WTC11 (cell line): ENCODE measurements around the gene SDR42E2. TPM values are rescaled to one million over a fixed set of nuclear protein-coding genes. Genes with fewer than 3 reads are reported as not detected.

Source experiments
- ATAC-seq: fragments of 200-7000 bp; cut with Tn5 transposase; 2 replicates; pipeline ENCODE4 v1.10.0; 2021; ENCODE audit warnings: mild to moderate bottlenecking, moderate library complexity
- CTCF ChIA-PET: fragments of 300-600 bp; sonication (Branson Sonifier 250); formaldehyde crosslinking; loops from one replicate; lab custom pipeline; 2021; ENCODE audit warnings: antibody characterized with exemption; lab: Charles Lee
- POLR2A ChIA-PET: fragments of 350-600 bp; sonication (Branson Sonifier 250); formaldehyde crosslinking; loops from one replicate; lab custom pipeline; 2021; ENCODE audit warnings: antibody characterized with exemption; lab: Charles Lee
- DNase-seq: peaks from one replicate; pipeline ENCODE4 v3.0.0; 2021; ENCODE audit warnings: low spot score
- H3K27ac Mint-ChIP-seq: 2 replicates; pipeline ENCODE4 v1.8.0; 2021; ENCODE audit warnings: mixed read lengths
- H3K27me3 Mint-ChIP-seq: 2 replicates; pipeline ENCODE4 v1.8.0; 2021; ENCODE audit warnings: low read depth, mild to moderate bottlenecking, moderate library complexity, mixed read lengths
- H3K36me3 Mint-ChIP-seq: 2 replicates; pipeline ENCODE4 v1.8.0; 2021; ENCODE audit warnings: mixed read lengths
- H3K4me1 Mint-ChIP-seq: 2 replicates; pipeline ENCODE4 v1.8.0; 2022; ENCODE audit warnings: mixed read lengths
- H3K4me3 Mint-ChIP-seq: 2 replicates; pipeline ENCODE4 v1.8.0; 2021; ENCODE audit warnings: mild to moderate bottlenecking, moderate library complexity, mixed read lengths
- H3K9me3 Mint-ChIP-seq: 2 replicates; pipeline ENCODE4 v1.8.0; 2021; ENCODE audit warnings: mixed read lengths
- CREM ChIP-seq: sonication (generic); formaldehyde crosslinking; IDR thresholded peaks from 2 replicates; pipeline ENCODE4 v1.8.1; 2022; ENCODE audit warnings: mild to moderate bottlenecking, missing genetic modification reagents, moderate library complexity
- ELF4 ChIP-seq: sonication (generic); formaldehyde crosslinking; IDR thresholded peaks from 2 replicates; pipeline ENCODE4 v1.8.1; 2022; ENCODE audit warnings: low read depth, mild to moderate bottlenecking, moderate library complexity, missing genetic modification reagents
- FOXJ3 ChIP-seq: sonication (generic); formaldehyde crosslinking; IDR thresholded peaks from 2 replicates; pipeline ENCODE4 v1.9.0; 2021; ENCODE audit warnings: missing genetic modification reagents, mild to moderate bottlenecking, borderline replicate concordance
- JAZF1 ChIP-seq: fragments of 250-450 bp; sonication (Bioruptor Pico); IDR thresholded peaks from 2 replicates; pipeline ENCODE4 v1.9.0; 2021; ENCODE audit warnings: moderate library complexity, mild to moderate bottlenecking, inconsistent platforms
- NR1H2 ChIP-seq: sonication (generic); formaldehyde crosslinking; IDR thresholded peaks from 2 replicates; pipeline ENCODE4 v1.9.0; 2021; ENCODE audit warnings: mild to moderate bottlenecking, moderate library complexity, missing genetic modification reagents
- PRRX2 ChIP-seq: fragments of 250-450 bp; sonication (Bioruptor Pico); IDR thresholded peaks from 2 replicates; pipeline ENCODE4 v1.8.0; 2021; ENCODE audit warnings: mild to moderate bottlenecking
- RELA ChIP-seq: sonication (generic); formaldehyde crosslinking; IDR thresholded peaks from 2 replicates; pipeline ENCODE4 v1.8.1; 2022; ENCODE audit warnings: missing genetic modification reagents, mild to moderate bottlenecking, borderline replicate concordance
- SMAD4 ChIP-seq: sonication (generic); formaldehyde crosslinking; IDR thresholded peaks from 2 replicates; pipeline ENCODE4 v1.8.0; 2022; ENCODE audit warnings: mild to moderate bottlenecking, missing genetic modification reagents
- SP1 ChIP-seq: sonication (generic); formaldehyde crosslinking; conservative IDR thresholded peaks from 2 replicates; pipeline ENCODE4 v1.8.1; 2022; ENCODE audit warnings: missing genetic modification reagents
- ZNF317 ChIP-seq: sonication (generic); formaldehyde crosslinking; IDR thresholded peaks from 2 replicates; pipeline ENCODE4 v1.8.1; 2023; ENCODE audit warnings: low read depth, mild to moderate bottlenecking, moderate library complexity, missing genetic modification reagents, borderline replicate concordance
- ZNF423 ChIP-seq: fragments of 250-450 bp; sonication (Bioruptor Pico); IDR thresholded peaks from 2 replicates; pipeline ENCODE4 v2.1.2; 2022; ENCODE audit warnings: mild to moderate bottlenecking, moderate library complexity
- total RNA-seq: library from RNA; stranded (reverse); gene quantifications from 3 replicates; pipeline ENCODE4 v1.2.3, GENCODE V29; 2021
- TF ChIP-seq, protein P1 (sequence below): sonication (generic); formaldehyde crosslinking; IDR thresholded peaks from 2 replicates; pipeline ENCODE4 v1.8.0; 2023; ENCODE audit warnings: mild to moderate bottlenecking, missing genetic modification reagents
- TF ChIP-seq, protein P2 (sequence below): sonication (generic); formaldehyde crosslinking; IDR thresholded peaks from 2 replicates; pipeline ENCODE4 v1.8.0; 2022; ENCODE audit warnings: mild to moderate bottlenecking, missing genetic modification reagents
- TF ChIP-seq, protein P3 (sequence below): sonication (generic); formaldehyde crosslinking; IDR thresholded peaks from 2 replicates; pipeline ENCODE4 v1.8.0; 2022; ENCODE audit warnings: missing genetic modification reagents
- TF ChIP-seq, protein P4 (sequence below): fragments of 250-450 bp; sonication (Bioruptor Pico); IDR thresholded peaks from 2 replicates; pipeline ENCODE4 v1.9.0; 2021; ENCODE audit warnings: mild to moderate bottlenecking, borderline replicate concordance
- TF ChIP-seq, protein P5 (sequence below): fragments of 200-600 bp; IDR thresholded peaks from 2 replicates; pipeline ENCODE4 v1.8.0; 2022; ENCODE audit warnings: antibody characterized with exemption

The SDR42E2 gene
- total RNA-seq, 1 experiment from 2014 or later, result 0.13 TPM

DNA sequence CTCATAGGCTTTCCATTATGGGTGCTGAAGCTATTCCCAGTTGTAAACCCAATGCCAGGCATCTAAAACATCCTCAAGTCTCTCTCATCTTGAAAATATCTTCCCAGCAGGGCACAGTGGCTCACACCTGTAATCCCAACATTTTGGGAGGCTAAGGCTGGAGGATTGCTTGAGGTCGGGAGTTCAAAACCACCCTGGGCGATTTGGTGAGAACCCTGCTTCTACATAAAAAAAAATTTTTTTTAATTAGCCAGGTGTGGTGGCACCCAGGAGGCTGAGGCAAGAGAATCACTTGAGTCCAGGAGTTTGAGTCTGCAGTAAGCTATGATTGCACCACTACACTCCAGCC, 30.7 kb downstream of the SDR42E2 start:
- H3K27me3 Mint-ChIP-seq, result peaks cover 18% of the 10 kb centered on the region
- no peak overlapping the region for H3K27ac Mint-ChIP-seq
- H3K9me3 Mint-ChIP-seq, result no peaks in the 10 kb centered on the region
- POLR2A ChIA-PET, result no interaction called here
- DNase-seq (no peak), ATAC-seq (no peak)
- H3K4me3 Mint-ChIP-seq, result no peak overlapping the region
- H3K4me1 Mint-ChIP-seq, result peaks cover 37% of the 10 kb centered on the region
- H3K36me3 Mint-ChIP-seq, result no peaks in the 10 kb centered on the region
- CTCF ChIA-PET, result interaction anchor here (1.2 kb wide), 1 partner anchor 13 kb away, joined by 7 read pairs; the partner anchor contains the start of gene EEF2K
- no peak for TF ChIP-seq RELA (CRISPR knock-in tag)
- no peak for TF ChIP-seq ELF4 (CRISPR knock-in tag)
- TF ChIP-seq, protein P1, sequence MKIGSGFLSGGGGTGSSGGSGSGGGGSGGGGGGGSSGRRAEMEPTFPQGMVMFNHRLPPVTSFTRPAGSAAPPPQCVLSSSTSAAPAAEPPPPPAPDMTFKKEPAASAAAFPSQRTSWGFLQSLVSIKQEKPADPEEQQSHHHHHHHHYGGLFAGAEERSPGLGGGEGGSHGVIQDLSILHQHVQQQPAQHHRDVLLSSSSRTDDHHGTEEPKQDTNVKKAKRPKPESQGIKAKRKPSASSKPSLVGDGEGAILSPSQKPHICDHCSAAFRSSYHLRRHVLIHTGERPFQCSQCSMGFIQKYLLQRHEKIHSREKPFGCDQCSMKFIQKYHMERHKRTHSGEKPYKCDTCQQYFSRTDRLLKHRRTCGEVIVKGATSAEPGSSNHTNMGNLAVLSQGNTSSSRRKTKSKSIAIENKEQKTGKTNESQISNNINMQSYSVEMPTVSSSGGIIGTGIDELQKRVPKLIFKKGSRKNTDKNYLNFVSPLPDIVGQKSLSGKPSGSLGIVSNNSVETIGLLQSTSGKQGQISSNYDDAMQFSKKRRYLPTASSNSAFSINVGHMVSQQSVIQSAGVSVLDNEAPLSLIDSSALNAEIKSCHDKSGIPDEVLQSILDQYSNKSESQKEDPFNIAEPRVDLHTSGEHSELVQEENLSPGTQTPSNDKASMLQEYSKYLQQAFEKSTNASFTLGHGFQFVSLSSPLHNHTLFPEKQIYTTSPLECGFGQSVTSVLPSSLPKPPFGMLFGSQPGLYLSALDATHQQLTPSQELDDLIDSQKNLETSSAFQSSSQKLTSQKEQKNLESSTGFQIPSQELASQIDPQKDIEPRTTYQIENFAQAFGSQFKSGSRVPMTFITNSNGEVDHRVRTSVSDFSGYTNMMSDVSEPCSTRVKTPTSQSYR (CRISPR knock-in tag), result no peak
- TF ChIP-seq JAZF1 (CRISPR knock-in tag), result no peak
- TF ChIP-seq ZNF317 (CRISPR knock-in tag), result no peak
- no peak for TF ChIP-seq SP1
- TF ChIP-seq, protein P2, sequence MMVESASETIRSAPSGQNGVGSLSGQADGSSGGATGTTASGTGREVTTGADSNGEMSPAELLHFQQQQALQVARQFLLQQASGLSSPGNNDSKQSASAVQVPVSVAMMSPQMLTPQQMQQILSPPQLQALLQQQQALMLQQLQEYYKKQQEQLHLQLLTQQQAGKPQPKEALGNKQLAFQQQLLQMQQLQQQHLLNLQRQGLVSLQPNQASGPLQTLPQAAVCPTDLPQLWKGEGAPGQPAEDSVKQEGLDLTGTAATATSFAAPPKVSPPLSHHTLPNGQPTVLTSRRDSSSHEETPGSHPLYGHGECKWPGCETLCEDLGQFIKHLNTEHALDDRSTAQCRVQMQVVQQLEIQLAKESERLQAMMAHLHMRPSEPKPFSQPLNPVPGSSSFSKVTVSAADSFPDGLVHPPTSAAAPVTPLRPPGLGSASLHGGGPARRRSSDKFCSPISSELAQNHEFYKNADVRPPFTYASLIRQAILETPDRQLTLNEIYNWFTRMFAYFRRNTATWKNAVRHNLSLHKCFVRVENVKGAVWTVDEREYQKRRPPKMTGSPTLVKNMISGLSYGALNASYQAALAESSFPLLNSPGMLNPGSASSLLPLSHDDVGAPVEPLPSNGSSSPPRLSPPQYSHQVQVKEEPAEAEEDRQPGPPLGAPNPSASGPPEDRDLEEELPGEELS (CRISPR knock-in tag), result no peak
- no peak for TF ChIP-seq NR1H2
- no peak for TF ChIP-seq SMAD4
- no peak for TF ChIP-seq CREM (CRISPR knock-in tag)
- TF ChIP-seq PRRX2 (CRISPR knock-in tag), result no peak
- no peak for TF ChIP-seq ZNF423 (CRISPR knock-in tag)
- TF ChIP-seq, protein P3, sequence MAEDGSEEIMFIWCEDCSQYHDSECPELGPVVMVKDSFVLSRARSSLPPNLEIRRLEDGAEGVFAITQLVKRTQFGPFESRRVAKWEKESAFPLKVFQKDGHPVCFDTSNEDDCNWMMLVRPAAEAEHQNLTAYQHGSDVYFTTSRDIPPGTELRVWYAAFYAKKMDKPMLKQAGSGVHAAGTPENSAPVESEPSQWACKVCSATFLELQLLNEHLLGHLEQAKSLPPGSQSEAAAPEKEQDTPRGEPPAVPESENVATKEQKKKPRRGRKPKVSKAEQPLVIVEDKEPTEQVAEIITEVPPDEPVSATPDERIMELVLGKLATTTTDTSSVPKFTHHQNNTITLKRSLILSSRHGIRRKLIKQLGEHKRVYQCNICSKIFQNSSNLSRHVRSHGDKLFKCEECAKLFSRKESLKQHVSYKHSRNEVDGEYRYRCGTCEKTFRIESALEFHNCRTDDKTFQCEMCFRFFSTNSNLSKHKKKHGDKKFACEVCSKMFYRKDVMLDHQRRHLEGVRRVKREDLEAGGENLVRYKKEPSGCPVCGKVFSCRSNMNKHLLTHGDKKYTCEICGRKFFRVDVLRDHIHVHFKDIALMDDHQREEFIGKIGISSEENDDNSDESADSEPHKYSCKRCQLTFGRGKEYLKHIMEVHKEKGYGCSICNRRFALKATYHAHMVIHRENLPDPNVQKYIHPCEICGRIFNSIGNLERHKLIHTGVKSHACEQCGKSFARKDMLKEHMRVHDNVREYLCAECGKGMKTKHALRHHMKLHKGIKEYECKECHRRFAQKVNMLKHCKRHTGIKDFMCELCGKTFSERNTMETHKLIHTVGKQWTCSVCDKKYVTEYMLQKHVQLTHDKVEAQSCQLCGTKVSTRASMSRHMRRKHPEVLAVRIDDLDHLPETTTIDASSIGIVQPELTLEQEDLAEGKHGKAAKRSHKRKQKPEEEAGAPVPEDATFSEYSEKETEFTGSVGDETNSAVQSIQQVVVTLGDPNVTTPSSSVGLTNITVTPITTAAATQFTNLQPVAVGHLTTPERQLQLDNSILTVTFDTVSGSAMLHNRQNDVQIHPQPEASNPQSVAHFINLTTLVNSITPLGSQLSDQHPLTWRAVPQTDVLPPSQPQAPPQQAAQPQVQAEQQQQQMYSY, result no peak
- TF ChIP-seq, protein P4, sequence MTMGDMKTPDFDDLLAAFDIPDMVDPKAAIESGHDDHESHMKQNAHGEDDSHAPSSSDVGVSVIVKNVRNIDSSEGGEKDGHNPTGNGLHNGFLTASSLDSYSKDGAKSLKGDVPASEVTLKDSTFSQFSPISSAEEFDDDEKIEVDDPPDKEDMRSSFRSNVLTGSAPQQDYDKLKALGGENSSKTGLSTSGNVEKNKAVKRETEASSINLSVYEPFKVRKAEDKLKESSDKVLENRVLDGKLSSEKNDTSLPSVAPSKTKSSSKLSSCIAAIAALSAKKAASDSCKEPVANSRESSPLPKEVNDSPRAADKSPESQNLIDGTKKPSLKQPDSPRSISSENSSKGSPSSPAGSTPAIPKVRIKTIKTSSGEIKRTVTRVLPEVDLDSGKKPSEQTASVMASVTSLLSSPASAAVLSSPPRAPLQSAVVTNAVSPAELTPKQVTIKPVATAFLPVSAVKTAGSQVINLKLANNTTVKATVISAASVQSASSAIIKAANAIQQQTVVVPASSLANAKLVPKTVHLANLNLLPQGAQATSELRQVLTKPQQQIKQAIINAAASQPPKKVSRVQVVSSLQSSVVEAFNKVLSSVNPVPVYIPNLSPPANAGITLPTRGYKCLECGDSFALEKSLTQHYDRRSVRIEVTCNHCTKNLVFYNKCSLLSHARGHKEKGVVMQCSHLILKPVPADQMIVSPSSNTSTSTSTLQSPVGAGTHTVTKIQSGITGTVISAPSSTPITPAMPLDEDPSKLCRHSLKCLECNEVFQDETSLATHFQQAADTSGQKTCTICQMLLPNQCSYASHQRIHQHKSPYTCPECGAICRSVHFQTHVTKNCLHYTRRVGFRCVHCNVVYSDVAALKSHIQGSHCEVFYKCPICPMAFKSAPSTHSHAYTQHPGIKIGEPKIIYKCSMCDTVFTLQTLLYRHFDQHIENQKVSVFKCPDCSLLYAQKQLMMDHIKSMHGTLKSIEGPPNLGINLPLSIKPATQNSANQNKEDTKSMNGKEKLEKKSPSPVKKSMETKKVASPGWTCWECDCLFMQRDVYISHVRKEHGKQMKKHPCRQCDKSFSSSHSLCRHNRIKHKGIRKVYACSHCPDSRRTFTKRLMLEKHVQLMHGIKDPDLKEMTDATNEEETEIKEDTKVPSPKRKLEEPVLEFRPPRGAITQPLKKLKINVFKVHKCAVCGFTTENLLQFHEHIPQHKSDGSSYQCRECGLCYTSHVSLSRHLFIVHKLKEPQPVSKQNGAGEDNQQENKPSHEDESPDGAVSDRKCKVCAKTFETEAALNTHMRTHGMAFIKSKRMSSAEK (CRISPR knock-in tag), result no peak
- TF ChIP-seq FOXJ3 (CRISPR knock-in tag), result no peak
- TF ChIP-seq, protein P5, sequence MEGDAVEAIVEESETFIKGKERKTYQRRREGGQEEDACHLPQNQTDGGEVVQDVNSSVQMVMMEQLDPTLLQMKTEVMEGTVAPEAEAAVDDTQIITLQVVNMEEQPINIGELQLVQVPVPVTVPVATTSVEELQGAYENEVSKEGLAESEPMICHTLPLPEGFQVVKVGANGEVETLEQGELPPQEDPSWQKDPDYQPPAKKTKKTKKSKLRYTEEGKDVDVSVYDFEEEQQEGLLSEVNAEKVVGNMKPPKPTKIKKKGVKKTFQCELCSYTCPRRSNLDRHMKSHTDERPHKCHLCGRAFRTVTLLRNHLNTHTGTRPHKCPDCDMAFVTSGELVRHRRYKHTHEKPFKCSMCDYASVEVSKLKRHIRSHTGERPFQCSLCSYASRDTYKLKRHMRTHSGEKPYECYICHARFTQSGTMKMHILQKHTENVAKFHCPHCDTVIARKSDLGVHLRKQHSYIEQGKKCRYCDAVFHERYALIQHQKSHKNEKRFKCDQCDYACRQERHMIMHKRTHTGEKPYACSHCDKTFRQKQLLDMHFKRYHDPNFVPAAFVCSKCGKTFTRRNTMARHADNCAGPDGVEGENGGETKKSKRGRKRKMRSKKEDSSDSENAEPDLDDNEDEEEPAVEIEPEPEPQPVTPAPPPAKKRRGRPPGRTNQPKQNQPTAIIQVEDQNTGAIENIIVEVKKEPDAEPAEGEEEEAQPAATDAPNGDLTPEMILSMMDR, result no peak
